ENCODE results near the gene ZBTB11.
A peak's percentile ranks its signal among the peaks of the same experiment; 100 is the strongest.
"Not testable (repeated sequence)": the region's sequence is repeated elsewhere in the genome, so short reads cannot be mapped to it uniquely, and the experiment has no call there.

The ZBTB11 gene

DNA sequence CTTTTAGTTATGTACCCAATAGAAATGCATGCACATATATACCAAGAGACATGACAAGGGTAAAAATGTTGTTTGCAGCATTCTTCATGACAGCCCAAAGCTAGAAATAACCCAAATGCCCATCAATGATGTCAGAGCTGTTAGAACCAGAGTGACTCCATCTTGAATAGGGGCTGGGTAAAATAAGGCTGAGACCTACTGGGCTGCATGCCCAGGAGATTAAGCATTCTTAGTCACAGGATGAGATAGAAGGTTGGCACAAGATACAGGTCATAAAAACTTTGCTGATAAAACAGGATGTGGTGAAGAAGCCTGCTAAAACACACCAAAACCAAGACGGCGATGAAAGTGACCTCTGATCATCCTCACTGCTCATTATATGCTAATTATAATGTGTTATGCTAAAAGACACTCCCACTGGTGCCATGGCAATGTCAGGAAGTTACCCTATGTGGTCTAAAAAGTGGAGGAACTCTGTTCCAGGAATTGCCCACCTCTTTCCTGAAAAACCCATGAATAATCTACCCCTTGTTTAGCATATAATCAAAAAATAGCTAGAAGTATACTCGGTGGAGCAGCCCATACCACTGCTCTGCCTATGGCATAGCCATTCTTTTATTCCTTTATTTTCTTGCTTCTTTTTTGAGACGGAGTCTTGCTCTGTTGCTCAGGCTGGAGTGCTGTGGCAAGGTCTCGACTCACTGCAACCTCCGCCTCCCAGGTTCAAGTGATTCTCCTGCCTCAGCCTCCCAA is 32.9 kb downstream of the ZBTB11 start:
- no peak for DNase-seq (ENCODE audit: low spot score)

DNA sequence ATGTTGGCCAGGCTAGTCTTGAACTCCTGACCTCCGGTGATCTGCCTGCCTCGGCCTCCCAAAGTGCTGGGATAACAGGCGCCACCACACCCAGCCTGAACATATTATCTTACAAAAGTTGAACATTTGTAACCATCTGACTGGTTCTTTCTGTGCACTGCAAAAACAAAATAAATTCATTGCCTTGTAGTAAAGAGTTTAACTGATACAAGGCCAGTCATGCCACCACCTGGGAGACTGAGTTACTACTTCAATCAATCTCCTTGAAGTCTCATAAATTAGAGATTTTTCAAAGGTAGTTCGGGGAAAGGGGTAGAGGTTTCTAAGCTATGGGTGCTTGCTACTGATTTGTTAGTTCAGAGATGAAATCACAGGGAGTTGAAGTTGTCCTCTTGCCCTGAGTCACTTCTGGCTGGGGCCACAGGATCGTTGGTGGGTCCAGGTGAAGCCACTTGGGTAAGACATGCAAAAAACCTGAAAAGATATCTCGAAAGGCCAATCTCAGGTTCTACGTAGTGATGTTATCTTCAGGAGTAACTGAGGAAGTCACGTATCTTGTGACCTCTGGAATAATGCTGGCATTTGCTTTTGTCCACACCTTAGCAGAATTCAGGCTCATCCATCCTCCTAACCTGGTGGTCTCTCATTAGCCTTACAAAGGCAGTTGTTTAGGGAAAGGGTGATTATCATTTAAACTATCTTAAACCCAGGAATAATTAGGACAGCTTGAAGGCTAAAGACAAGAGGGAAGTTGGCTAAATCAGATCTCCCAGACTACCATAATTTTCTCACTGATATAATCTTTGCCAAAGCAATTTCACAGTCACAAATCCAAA is 33.7 kb downstream of the ZBTB11 start:
- DNase-seq (ENCODE audit: low spot score): no peak

DNA sequence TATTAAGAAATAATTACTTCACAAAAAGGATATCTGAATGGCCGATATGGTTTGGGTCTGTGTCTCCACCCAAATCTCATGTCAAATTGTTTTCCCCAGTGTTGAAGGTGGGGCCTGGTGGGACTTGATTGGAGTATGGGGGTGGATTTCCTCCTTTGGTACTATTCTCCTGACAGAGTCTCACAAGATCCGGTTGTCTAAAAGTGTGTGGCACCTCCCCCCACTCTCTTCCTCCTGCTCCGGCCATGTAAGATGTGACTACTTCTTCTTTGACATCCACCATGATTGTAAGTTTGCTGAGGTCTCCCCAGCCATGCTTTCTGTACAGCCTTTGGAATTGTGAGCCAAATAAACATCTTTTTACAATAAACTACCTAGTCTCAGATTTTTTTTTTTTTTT is 34.5 kb downstream of the ZBTB11 start:
- DNase-seq (ENCODE audit: low spot score): no peak

DNA sequence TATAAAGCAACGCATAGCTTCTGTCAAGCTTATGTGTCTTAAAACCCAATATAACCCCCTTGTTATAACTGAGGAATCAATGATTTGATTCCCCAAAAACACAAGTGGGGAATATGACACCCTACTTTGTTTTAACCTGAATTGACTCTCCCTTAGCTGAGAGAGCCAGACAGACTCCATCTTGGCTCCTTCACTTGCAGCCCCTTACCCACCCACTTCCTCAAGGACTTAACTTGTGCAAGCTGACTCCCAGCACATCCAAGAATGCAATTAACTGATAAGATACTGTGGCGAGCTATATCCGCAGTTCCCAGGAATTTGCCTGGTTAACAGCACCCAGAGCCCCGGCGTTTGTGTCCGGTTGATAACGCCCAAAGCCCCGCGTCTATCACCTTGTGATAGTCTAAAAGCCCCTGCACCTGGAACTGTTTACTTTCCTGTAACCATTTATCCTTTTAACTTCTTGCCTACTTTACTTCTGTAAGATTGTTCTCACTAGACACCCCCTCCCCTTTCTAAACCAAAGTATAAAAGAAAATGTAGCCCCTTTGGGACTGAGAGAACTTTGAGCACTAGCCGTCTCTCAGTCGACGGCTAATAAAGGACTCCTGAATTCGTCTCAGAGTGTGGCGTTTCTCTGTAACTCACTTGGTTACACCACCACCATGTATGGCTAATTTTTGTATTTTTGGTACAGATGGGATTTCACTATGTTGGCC is 35.4 kb downstream of the ZBTB11 start:
- DNase-seq (ENCODE audit: low spot score): not testable (repeated sequence)

DNA sequence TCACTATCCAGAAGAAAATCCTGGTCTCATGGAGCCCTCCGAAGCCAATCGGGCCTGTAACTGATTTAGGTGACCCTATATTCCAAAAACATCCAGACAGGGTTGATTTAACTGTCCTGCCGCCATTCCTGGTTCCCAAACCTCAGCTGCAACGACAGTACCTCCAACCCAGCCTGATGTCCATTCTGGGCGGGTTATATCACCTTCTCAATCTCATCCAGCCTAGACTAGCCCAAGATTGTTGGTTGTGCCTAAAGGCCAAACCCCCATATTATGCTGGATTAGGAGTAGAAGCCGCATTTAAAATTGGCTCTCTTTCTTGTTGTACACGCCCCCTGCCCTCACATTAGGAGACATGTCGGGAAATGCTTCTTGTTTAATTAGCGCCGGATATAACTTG is 36.7 kb downstream of the ZBTB11 start:
- DNase-seq (ENCODE audit: low spot score): no peak

DNA sequence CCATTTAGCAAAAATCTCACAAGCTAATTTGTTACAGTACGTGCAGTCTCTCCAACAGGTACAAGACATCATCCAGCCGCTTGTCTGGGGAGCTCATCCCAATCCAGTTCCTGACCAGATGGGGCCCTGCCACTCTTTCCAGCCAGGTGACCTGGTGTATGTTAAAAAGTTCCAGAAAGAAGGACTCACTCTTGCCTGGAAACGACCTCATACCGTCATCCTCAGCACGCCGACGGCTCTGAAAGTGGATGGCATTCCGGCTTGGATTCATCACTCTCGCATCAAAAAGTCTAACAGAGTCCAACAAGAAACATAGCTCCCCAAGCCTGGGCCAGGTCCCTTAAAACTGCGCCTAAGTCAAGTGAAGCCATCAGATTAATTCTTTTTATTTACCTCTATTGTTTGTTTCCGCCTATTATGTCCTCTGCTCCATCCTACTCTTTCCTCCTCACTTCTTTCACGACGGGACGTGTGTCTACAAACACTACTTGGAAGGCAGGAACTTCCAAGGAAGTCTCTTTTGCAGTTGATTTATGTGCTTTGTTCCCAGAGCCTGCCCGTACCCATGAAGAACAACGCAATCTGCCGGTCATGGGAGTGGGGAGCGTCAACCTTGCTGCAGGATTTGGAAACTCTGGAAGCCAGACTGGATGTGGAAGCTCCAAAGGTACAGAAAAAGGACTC is 37.5 kb downstream of the ZBTB11 start:
- DNase-seq (ENCODE audit: low spot score): no peak

DNA sequence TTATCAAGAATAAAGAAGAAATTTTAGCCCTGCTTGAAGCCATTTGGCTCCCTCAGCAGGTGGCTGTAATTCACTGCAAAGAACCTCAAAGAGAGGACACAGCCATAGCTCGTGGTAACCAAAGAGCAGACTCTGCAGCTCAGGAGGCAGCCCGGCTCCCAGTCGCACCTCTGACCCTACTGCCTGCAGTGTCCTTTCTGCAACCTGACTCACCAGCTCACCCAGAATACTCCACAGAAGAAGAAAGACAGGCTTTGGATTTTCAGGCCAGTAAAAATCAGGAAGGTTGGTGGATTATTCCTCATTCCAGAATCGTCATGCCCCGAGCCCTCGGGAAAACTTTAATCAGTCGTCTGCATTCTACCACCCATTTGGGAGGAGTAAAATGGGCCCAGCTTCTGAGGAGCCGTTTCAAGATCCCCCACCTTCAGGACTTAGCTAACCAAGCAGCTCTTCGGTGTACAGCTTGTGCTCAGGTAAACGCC is 38.6 kb downstream of the ZBTB11 start:
- no peak for DNase-seq (ENCODE audit: low spot score)

DNA sequence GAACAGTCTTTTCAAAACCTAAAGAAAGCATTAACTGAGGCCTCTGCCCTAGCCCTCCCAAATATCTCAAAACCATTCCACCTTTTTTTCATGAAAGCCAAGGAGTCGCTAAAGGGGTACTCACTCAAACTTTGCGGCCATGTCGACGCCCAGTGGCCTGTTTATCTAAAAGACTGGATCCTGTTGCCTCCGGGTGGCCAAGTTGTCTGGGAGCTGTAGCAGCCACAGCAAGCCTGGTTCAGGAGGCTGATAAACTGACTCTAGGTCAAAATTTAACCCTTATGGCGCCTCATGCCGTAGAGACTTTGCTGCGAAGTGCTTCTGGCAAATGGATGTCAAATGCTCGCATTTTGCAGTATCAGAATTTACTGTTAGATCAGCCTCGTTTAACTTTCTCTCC is 39.5 kb downstream of the ZBTB11 start:
- DNase-seq (ENCODE audit: low spot score): no peak

DNA sequence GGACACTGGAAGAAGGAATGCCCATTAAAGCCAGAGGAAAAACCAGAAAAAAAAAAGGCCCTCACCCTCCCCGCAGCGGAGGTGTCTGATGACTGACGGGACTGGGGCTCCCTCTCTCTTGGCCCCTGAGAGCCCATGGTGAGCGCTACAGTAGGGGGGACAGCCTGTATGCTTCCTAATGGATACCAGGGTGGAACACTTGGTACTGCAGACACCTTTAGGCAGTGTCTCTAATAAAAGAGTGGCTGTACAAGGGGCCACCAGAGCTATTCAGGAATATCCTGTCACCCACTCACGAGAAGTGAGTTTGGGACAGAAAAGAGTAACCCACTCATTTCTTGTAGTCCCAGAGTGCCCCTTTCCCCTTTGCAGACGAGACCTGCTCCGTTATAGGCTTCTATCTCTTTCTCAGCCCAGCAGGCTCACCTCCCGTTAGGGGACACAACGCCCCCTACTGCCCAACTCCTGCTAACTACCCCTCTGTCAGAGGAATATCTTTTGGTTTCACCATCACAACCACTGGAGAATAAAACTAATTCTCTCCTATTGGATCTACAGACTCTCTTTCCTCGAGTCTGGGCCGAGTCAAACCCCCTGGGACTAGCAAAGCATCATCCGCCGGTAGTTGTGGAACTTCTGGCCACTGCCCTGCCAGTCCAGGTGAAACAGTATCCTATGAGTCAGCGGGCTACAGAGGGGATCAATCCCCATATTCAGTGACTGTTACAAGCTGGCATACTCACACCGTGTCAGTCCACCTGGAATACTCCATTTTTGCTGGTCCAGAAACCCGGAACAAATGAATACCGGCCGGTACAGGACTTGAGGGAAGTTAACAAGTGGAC is 40.8 kb downstream of the ZBTB11 start:
- DNase-seq (ENCODE audit: low spot score): peak; percentile 13

DNA sequence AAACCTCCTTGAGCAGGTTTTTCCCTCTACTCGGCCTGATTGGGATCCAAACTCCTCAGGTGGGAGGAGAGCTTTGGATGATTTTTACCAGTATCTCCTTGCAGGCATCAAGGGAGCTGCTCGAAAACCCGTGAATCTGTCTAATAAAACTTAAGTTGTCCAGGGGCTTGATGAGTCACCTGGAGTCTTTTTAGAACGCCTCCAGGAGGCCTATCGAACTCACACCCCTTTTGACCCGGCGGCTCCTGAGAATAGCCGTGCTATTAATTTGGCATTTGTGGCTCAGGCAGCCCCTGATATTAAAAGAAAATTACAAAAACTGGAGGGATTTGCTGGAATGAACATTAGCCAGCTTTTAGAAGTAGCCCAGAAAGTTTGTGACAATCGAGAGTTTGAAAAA is 41.6 kb downstream of the ZBTB11 start:
- DNase-seq (ENCODE audit: low spot score): no peak

DNA sequence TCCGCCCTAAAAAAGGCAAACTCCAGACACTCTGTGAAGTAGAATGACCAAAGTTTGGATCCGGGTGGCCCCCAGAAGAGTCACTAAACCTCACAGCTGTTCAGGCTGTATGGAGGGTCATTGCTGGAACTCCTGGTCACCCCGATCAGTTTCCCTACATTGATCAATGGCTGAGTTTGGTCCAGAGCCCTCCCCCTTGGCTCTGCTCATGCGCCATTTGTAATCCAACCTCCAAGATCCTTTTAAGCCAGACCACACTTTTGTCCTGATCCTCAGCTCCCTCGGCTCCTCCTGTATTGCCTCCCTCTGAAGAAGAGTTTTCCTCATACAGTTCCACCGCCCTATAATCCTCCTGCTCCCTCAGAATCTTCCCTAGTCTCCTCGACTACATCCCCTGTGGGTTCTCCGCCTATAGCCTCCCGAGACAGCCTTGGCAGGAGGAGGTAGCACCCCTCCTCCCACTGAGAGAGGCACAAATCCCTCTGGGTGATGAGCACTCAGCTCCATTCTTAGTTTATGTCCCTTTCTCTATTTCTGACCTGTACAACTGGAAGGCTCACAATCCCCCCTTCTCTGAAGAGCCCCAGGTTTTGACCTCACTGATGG is 42.2 kb downstream of the ZBTB11 start:
- no peak for DNase-seq (ENCODE audit: low spot score)

DNA sequence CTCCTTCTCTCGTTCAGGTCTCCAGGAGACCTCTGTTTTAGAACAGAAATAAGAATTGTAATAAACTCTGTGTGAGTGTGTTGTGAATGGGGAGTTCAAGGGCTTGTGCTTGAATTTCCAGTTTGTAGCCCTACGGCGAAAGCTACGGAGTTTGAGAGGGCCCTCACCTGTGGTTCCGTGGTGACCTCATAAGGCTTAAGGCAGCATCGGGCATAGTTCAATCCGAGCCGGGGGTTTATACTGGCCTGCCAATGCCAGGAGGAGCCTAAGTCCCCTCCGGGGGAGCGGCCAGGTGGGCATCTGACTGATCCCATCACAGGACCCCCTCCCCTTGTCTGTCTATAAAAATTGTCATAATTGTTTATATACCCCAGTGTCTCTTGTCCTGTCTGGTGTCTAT is 43.7 kb downstream of the ZBTB11 start:
- no peak for DNase-seq (ENCODE audit: low spot score)

DNA sequence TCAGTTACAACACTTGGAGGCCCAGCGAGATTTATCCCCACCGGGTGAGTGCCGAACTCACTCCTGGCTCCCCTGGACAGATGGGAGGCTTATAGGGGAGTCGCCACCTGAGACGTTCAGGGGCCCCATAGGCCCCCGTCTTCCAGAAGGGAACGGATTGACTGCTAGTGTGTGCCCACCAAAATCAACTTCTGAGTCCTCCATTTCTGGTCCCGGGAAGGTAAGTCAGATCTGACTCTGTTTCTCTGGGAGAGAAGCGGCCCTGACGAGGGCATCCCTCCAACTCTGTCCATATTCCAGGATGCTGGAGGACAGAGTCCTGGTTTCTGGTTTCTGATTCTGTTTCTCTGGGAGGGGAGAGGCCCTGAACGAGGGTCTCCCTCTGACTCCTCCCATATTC is 44.3 kb downstream of the ZBTB11 start:
- no peak for DNase-seq (ENCODE audit: low spot score)

DNA sequence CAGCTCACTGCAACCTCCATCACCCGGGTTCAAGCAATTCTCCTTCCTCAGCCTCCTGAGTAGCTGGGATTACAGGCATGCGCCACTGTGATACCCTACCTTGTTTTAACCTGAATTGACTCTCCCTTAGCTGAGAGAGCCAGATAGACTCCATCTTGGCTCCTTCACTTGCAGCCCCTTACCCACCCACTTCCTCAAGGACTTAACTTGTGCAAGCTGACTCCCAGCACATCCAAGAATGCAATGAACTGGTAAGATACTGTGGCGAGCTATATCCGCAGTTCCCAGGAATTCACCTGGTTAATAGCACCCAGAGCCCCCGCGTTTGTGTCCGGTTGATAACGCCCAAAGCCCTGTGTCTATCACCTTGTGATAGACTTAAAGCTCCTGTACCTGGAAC is 45.0 kb downstream of the ZBTB11 start:
- not testable (repeated sequence) for DNase-seq (ENCODE audit: low spot score)

DNA sequence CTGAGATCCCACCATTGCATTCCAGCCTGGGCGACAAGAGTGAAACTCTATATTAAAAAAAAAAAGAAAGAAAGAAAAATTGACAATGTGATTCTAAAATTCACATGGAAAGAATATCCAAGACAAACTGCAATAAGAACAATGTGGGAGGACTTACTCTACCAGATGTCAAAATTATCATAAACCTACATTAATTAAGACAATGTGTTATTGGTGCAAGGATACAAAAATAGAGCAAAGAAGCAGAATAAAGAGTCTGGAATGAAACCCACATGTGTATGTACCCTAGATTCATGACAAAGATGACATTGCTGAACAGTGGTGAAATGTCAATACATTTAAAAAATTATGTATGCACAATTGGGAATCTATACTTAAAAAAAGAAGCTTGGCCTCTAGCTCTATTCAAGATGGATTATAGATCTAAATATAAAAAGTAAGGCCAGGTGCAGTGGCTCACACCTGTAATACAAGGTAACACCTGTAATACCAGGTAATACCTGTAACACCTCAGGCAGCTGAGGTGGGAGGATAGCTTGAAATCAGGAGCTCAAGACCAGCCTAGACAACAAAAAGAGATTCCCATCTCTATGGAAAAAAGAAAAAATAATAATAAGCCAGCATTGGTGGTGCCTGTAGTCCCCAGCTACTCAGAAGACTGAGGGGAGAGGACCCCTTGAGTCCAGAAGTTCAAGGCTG is 45.7 kb downstream of the ZBTB11 start:
- DNase-seq (ENCODE audit: low spot score): no peak

DNA sequence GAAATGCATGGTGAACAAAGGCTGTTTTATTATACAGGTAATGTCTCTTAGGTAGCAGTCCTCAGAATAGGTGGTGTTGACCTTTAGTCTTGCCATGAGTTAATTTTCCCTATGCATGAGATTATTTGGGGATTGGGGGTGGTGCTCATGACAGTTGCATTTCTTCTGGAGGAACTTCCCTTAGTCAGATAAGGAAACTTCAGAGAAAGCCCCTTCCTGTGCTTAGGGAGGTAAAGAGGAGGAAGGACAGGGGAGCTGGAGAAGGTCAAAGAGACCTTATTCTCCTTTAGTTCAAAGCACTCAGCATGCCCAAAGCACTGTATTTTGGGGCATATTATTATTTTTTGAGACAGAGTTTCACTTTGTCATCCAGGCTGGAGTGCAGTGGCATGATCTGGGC is 47.7 kb downstream of the ZBTB11 start:
- DNase-seq (ENCODE audit: low spot score): no peak

DNA sequence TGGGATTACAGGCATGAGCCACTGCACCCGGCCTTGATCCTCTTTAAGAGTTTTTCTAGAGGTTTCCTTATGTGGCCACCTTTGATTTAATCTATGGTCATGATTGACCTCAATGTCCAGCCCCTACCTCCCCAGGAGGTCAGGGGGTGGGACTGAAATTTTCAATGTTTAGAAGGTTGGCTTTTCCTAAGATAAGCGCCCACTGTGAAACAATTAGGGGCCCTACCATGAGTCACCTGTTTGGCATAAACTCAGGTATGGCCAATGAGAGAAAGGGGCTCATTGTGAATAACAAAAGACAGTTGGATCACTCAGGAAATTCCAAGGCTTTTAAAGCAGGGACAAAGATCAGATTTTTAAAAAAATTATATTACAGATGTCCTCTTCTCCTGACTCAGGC is 51.1 kb downstream of the ZBTB11 start:
- no peak for DNase-seq (ENCODE audit: low spot score)

DNA sequence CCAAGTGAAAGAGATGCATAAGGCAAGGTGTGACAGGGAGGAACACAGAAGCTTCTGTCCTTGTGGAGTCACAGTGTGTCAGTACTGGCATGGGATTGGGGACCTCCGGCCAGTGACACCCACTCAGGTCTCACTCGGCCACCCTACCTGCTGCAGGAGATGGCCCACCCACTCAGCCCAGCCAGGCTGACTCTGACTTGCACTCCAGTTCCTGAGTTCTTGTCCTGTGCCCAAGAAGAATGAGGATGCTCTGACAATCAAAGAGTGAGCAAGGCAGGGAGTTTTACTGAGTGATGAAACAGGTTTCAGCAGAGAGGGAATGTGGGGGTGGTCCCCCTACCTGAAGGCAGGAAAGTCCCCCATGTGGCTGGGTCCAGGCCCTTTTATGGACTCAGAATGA is 52.1 kb downstream of the ZBTB11 start:
- no peak for DNase-seq (ENCODE audit: low spot score)

DNA sequence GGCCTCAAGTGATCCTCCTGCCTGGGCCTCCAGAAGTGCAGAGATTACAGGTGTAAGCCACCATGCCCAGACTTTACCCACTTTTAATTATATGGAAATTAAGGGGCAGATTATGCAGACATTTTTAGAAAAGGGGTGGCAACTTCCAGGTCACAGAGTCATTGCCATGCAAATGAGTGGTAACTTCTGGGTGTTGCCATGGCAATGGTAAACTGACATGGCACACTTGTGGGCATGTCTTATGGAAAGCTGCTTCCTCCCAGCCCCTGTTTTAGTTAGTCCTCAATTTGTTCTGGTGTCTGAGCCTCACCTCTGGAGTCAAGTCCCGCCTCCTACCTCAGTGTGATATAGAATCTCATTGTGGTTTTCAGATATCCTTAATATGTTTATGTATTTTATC is 53.3 kb downstream of the ZBTB11 start:
- DNase-seq (ENCODE audit: low spot score): no peak

DNA sequence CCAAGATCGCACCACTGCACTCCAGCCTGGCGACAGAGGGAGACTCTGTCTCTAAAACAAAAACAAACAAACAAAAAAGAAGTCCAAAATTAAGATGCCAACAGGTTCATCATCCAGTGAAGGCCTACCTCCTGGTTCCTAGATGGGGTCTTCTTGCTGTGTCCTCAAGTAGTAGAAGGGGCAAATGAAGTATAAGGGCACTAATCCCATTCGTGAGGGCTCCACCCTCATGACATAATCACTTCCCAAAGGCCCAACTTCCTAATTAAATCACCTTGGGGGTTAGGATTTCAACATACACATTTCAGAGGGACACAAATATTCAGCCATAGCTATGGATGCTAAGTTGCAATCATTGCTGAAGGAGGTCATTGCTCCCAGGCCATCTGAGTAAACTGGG is 57.2 kb downstream of the ZBTB11 start:
- no peak for DNase-seq (ENCODE audit: low spot score)

Measured in globus pallidus (tissue), 1 donor.